HPDE6-E6E7 (cell line): ENCODE measurements around the gene RALBP1.
"Not testable (repeated sequence)": the region's sequence is repeated elsewhere in the genome, so short reads cannot be mapped to it uniquely, and the experiment has no call there.

Experiments
- DNase-seq: peaks from one replicate; pipeline ENCODE4 v3.0.0; 2011; ENCODE audit warnings: missing footprints; ENCODE audit errors: extremely low spot score

RALBP1 gene

GRCh38 chr18:9454061-9454703 lies 21.1 kb upstream of the RALBP1 start:
- DNase-seq: peak; percentile 44

DNA sequence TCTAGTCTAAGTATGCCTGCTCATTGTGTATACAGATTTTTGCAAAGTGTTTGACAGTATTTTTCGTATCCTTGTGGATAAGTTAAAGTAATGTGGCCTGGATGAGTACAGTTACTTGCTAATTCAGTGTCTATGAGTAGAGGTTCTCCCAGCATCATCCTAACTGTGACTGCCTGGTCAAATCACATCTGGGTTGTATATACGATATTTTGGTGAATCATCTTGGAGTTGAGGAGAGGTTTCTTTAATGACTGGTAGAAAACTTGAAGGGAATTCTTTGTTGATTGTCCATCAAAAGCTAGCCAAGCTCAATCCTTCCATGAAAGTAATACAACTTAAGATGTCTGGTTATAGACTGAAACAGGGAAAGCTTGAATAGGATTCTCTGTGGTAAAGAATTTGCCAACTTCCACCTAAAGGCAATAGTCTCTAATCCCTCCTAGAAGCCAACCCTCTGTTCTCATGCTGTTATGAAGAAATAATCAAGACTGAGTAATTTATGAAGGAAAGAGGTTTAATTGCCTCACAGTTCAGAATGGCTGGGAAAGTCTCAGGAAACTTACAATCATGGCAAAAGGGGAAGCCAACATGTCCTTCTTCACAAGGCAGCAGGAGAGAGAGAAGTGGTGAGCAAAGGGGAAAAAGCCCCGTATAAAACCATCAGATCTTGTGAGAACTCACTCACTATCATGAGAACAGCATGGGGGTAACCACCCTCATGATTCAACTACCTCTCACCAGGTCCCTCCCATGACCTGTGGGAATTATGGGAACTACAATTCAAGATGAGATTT lies 19.4 kb upstream of the RALBP1 start:
- no peak for DNase-seq

DNA sequence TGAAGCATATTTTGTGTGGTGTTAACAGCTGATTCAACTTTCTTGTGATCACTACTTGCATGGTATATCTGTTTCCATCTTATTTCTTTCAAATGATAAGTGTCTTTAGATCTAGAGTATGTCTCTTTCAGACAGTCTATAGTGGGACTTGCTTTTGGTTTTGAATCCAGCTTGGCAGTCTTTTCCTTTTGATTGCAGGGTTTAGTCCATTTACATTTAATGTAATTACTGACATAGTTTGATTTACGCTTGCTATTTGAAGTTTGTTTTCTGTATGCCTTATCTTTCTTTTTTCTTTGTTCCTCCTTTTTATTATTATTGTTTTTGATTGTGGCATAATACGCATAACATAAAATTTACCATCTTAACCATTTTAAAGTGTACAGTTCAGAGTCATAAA lies 9.2 kb upstream of the RALBP1 start:
- DNase-seq: no peak

GRCh38 chr18:9466846-9467245 lies 8.5 kb upstream of the RALBP1 start:
- no peak for DNase-seq

GRCh38 chr18:9468998-9469397 lies 6.3 kb upstream of the RALBP1 start:
- no peak for DNase-seq

DNA sequence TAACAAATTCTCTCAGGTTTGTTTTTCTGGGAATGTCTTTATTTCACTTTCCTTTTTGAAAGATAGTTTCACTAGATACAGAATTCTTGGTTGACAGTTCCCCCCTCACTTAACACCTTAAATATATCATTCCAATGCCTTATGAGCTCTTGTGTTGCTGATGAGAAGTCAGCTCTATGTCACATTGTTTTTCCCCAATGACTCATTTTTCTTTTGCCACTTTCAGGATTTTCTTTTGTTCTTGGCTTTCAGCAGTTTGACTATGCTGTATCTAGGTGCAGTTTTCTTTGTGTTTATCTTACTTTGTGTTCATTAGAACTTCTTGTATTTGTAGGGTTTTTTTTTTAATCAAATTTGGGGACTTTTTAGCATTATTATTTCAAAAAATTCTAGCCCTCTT lies 5.6 kb upstream of the RALBP1 start:
- DNase-seq: no peak

GRCh38 chr18:9474108-9474982 lies 968 bp upstream of the RALBP1 start:
- peak; percentile 64 for DNase-seq

DNA sequence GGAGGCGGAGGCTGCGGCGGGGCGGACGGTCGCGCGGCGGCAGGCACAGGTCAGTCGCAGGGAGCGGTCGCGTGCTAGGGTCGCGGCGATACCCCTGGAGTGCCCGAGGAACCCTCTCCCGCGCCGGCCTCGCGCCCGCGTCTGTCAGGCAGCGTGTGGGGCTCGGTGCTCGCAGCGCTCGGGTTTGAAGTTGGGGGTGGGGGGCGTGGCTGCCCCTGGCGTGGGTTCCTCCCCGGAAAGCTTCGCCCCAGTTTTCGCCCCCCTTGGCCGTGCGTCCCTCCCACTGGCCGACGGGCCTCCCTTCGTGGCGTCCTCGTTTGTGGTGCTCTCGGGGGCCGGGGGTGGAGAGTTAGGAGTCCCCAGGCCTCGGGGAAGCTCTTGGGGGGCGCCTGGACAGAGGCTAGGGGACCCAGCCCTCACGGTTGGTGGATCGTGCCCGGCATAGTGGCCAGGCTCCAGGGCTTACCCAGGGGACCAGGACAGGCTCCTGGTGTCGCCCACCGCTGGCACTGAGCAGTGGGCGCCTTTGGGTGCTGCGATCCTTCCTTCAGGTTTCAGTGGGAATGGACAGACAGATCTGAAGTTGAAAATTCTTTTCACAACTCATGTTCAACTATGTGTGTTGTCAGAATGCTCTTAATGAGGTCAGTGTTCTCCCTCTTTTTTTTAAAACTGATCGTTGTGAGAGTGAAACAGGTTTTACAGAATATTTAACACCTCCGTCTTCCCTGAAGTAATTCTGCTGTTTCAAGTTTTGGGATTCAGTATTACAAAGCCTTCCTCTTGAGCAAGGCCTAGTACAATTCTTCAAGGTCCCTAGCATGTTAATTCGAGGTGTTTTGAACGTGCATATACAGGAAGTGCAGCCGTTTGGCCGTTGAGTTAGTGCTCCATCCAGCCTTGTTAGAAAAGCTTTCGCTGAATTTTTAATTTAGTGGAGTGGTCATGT lies 604 bp downstream of the RALBP1 start:
- peak; percentile 12 for DNase-seq

- not testable (repeated sequence) for DNase-seq
Measured at GRCh38 chr18:9476949-9477348, 1.6 kb downstream of the RALBP1 start.

DNA sequence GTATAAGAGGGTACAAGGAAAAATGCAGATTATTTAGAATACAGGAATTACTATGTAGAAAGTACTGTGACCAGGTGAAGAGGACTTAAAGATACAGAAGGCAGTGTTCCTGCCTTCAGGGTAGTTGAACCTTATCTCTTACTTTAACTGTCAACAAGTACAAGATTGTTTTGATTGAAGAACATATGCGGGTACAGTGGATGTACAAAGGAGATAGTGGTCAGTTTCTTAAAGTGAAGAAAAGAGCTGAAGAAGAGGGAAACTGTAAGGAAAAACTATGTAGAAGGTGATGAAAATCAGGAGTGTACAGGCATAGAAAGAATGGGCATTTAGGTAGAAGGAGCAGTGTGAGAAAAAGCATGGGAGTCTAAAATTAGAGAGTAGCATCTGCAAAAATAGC lies 2.2 kb downstream of the RALBP1 start:
- DNase-seq: no peak

GRCh38 chr18:9478545-9478944 lies 3.2 kb downstream of the RALBP1 start:
- DNase-seq: no peak

GRCh38 chr18:9482790-9483189 lies 7.5 kb downstream of the RALBP1 start:
- DNase-seq: no peak

- no peak for DNase-seq
Measured at GRCh38 chr18:9483526-9483925, 8.2 kb downstream of the RALBP1 start.

- not testable (repeated sequence) for DNase-seq
Measured at GRCh38 chr18:9484856-9485255, 9.5 kb downstream of the RALBP1 start.

DNA sequence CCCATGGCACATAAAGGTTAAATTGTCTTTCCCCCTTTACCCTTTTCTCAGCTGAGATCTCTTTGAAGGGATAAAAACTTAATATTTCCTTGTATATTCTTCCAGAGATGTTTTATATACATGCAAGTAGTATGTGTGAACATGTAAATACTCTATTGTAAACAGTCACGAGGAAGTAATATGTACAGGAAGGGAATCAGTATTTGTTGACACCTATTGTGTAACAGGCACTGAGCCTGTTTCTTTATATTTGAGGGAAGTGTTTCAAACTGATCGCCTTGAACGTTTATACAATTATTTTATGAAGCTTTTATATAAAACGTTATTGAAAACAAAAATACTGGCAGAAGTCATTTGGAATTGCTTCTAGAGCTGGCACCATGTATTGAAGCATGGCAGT lies 13.2 kb downstream of the RALBP1 start:
- DNase-seq: no peak

DNA sequence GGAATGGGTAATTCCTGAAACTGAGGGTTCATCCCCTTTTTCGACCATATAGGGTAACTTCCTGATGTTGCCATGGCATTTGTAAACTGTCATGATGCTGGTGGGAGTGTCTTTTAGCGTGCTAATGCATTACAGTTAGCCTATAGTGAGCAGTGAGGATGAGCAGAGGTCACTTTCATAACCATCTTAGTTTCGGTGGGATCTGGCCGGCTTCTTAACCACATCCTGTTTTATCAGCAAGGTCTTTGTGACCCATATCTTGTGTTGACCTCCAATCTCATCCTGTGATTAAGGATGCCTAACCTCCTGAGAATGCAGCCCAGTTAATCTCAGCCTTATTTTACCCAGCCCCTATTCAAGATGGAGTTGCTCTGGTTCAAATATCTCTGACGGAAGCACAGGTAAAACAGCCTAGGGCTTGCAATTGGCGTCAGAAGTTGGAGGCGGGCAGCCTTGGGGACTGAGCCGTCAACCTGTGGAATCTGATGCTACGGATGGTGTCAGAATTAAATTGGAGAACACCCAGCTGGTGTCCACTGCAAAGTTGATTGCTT lies 19.5 kb downstream of the RALBP1 start:
- DNase-seq: no peak

- DNase-seq: no peak
Measured at GRCh38 chr18:9495465-9495864, 20.2 kb downstream of the RALBP1 start.

GRCh38 chr18:9495916-9496705 lies 20.8 kb downstream of the RALBP1 start:
- DNase-seq: no peak

DNA sequence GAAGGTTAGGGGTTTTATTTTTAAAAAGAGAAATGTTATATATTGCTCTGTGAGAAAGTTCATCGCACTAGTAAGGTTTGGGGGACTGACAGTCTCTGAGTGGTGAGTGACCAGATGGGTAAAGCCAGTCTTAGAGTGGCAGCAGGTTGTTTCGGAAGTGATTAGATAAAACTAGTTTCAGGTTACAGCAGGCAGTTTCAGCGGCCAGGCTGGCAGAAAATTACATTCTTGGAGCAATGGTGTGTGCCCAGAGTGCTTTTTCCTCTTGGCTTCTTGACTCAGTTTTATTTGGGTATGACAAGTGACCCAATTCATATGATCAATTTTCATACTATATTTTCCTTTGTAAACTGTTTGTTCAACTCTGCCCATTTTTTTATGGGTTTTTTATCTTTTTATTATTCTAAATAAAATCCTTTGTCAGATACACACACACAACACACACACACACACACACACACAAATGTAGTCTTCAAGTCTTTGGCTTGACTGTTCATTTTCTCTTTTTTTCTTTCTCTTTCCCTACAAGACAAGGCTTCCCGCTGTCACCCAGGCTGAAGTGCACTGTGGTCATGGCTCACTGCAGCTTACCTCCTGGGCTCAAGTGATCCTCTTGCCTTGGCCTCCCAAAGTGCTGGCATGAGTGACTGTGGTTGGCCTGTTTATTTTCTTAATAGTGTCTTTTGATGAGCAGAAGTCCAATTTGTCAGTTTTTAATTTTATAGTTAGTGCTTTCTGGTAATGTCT lies 30.9 kb downstream of the RALBP1 start:
- no peak for DNase-seq
